Lower leg skin (tissue), 3 donors: ENCODE measurements around the gene CDC42.

Source experiments
- CTCF ChIP-seq, 3 donors: fragments of 450-650 bp; IDR thresholded peaks; one replicate each; pipeline ENCODE4 v1.5.1; 2016; ENCODE audit warnings: antibody characterized with exemption in 3 of 3, mild to moderate bottlenecking in 3 of 3, moderate library complexity in 2 of 3
- POLR2A ChIP-seq, 2 donors: fragments of 450-650 bp; IDR thresholded peaks; one replicate each; pipeline ENCODE4 v1.6.1; 2016 to 2017; ENCODE audit warnings: antibody characterized with exemption in 2 of 2, mild to moderate bottlenecking in 1 of 2, moderate library complexity in 1 of 2

GRCh38 chr1:22071511-22071910 lies 19.0 kb downstream of the CDC42 start:
- TF ChIP-seq POLR2A (IDR thresholded peaks at IDR 0.05) (no peak), CTCF (IDR thresholded peaks at IDR 0.05) (no peak)
